Loucy (cell line): ENCODE data around the gene EIF3F.

Source experiments
- H2AFZ ChIP-seq: fragments of 200-600 bp; sonication (generic); 2 replicates; pipeline ENCODE4 v1.6.0; 2016; ENCODE audit warnings: antibody characterized with exemption, mild to moderate bottlenecking, low read length, moderate library complexity
- H3F3A ChIP-seq: fragments of 200-600 bp; 2 replicates; pipeline ENCODE4 v1.6.0; 2016; ENCODE audit warnings: antibody characterized with exemption, low read depth, mild to moderate bottlenecking
- H3K27me3 ChIP-seq: fragments of 200-600 bp; sonication (generic); 2 replicates; pipeline ENCODE4 v1.6.1; 2014; ENCODE audit warnings: low read length, mild to moderate bottlenecking; ENCODE audit not compliant: insufficient read depth, poor library complexity, severe bottlenecking
- H3K36me3 ChIP-seq: fragments of 200-600 bp; sonication (generic); 2 replicates; pipeline ENCODE4 v1.6.1; 2016; ENCODE audit warnings: low read length; ENCODE audit not compliant: insufficient read depth
- H3K4me1 ChIP-seq: fragments of 200-600 bp; sonication (generic); 2 replicates; pipeline ENCODE4 v1.5.1; 2014; ENCODE audit warnings: low read length, mild to moderate bottlenecking; ENCODE audit not compliant: insufficient read depth, poor library complexity, severe bottlenecking
- H3K4me2 ChIP-seq: fragments of 200-600 bp; sonication (generic); 2 replicates; pipeline ENCODE4 v1.6.0; 2014; ENCODE audit warnings: antibody characterized with exemption, low read length, low read depth, mild to moderate bottlenecking; ENCODE audit not compliant: poor library complexity, severe bottlenecking
- H3K4me3 ChIP-seq: fragments of 200-600 bp; sonication (generic); 2 replicates; pipeline ENCODE4 v1.5.1; 2014; ENCODE audit warnings: low read length, mild to moderate bottlenecking, mixed read lengths; ENCODE audit not compliant: poor library complexity, severe bottlenecking
- H3K79me2 ChIP-seq: fragments of 200-600 bp; sonication (generic); 2 replicates; pipeline ENCODE4 v1.6.1; 2014; ENCODE audit warnings: low read length; ENCODE audit not compliant: insufficient read depth
- H3K9ac ChIP-seq: fragments of 200-600 bp; sonication (generic); 2 replicates; pipeline ENCODE4 v1.6.0; 2014; ENCODE audit warnings: mild to moderate bottlenecking, low read depth, low read length, moderate library complexity; ENCODE audit not compliant: poor library complexity, severe bottlenecking
- H3K9me2 ChIP-seq: fragments of 200-600 bp; sonication (generic); replicated peaks from 2 replicates; pipeline ENCODE4 v1.6.1; 2016; ENCODE audit warnings: low read depth, low read length, mixed read lengths
- H3K9me3 ChIP-seq: fragments of 200-600 bp; sonication (generic); 2 replicates; pipeline ENCODE4 v1.6.1; 2014; ENCODE audit warnings: mild to moderate bottlenecking, antibody characterized with exemption, low read length, low read depth; ENCODE audit not compliant: insufficient read depth
- H4K20me1 ChIP-seq: fragments of 200-600 bp; sonication (generic); 2 replicates; pipeline ENCODE4 v1.6.0; 2014; ENCODE audit warnings: antibody characterized with exemption, low read length, mild to moderate bottlenecking; ENCODE audit not compliant: insufficient read depth, poor library complexity, severe bottlenecking
- CTCF ChIP-seq: fragments of 200-600 bp; sonication (generic); conservative IDR thresholded peaks from 2 replicates; pipeline ENCODE4 v1.5.1; 2014; ENCODE audit warnings: mild to moderate bottlenecking, antibody characterized with exemption, low read length
- EZH2phosphoT487 ChIP-seq: fragments of 200-600 bp; IDR thresholded peaks from 2 replicates; pipeline ENCODE4 v1.6.1; 2018; ENCODE audit warnings: antibody characterized with exemption, mild to moderate bottlenecking, moderate library complexity, borderline replicate concordance

The EIF3F gene

GRCh38 chr11:8025816-8026215 lies 38.7 kb downstream of the EIF3F start:
- Histone ChIP-seq H3K4me2 (peak overlapping the region; percentile 38), H4K20me1 (no peaks in the 10 kb centered on the region)

GRCh38 chr11:8026982-8027381 lies 39.8 kb downstream of the EIF3F start:
- Histone ChIP-seq H3K9ac (no peak overlapping the region), H3K9me3 (no peaks in the 10 kb centered on the region), H3K4me2 (no peak overlapping the region), H2AFZ (no peak overlapping the region), H3K79me2 (no peaks in the 10 kb centered on the region), H3K27me3 (no peaks in the 10 kb centered on the region), H4K20me1 (no peaks in the 10 kb centered on the region), H3K36me3 (no peaks in the 10 kb centered on the region), H3K9me2 (no peaks in the 10 kb centered on the region), H3F3A (no peaks in the 10 kb centered on the region), H3K4me1 (peaks cover 10% of the 10 kb centered on the region), H3K4me3 (no peak overlapping the region)
- no peak for TF ChIP-seq EZH2phosphoT487
- TF ChIP-seq CTCF, result no peak

More at GRCh38 chr11:8025816-8026215, 38.7 kb downstream of the EIF3F start:
- no peak for TF ChIP-seq EZH2phosphoT487
- TF ChIP-seq CTCF, result no peak
- peak overlapping the region; percentile 17 for H3K9ac ChIP-seq
- H3F3A ChIP-seq, result no peaks in the 10 kb centered on the region
- H2AFZ ChIP-seq, result peak overlapping the region; percentile 75
- H3K9me2 ChIP-seq, result no peaks in the 10 kb centered on the region
- peaks cover 10% of the 10 kb centered on the region for H3K4me1 ChIP-seq
- H3K36me3 ChIP-seq, result no peaks in the 10 kb centered on the region
- H3K27me3 ChIP-seq, result no peaks in the 10 kb centered on the region
- peak overlapping the region; percentile 27 for H3K4me3 ChIP-seq
- no peaks in the 10 kb centered on the region for H3K9me3 ChIP-seq
- no peaks in the 10 kb centered on the region for H3K79me2 ChIP-seq

- Histone ChIP-seq H3K9me3 (no peaks in the 10 kb centered on the region), H2AFZ (no peak overlapping the region), H3K36me3 (no peaks in the 10 kb centered on the region), H3K27me3 (no peaks in the 10 kb centered on the region), H3K9me2 (no peaks in the 10 kb centered on the region), H3K4me2 (no peak overlapping the region), H3F3A (no peaks in the 10 kb centered on the region), H3K79me2 (no peaks in the 10 kb centered on the region), H3K4me1 (peaks cover 16% of the 10 kb centered on the region), H3K9ac (no peak overlapping the region), H4K20me1 (no peaks in the 10 kb centered on the region), H3K4me3 (no peak overlapping the region)
- no peak for TF ChIP-seq EZH2phosphoT487
- no peak for TF ChIP-seq CTCF
Observed at GRCh38 chr11:8028766-8029165, 41.6 kb downstream of the EIF3F start.
